Inflammatory macrophage treated with lipopolysaccharide for 4 hours (primary cell): Measurements from ENCODE around the gene FBN2.
A peak's percentile ranks its signal among the peaks of the same experiment; 100 is the strongest.

Experiments used
- DNase-seq: peaks from one replicate; pipeline ENCODE4 v3.0.0-alpha.2; 2020

FBN2 gene

GRCh38 chr5:128412145-128412930, 125.7 kb downstream of the FBN2 start:
- no peak for DNase-seq

- DNase-seq: no peak
Observed at GRCh38 chr5:128409166-128409800, 128.8 kb downstream of the FBN2 start.

GRCh38 chr5:128408622-128409021, 129.4 kb downstream of the FBN2 start:
- DNase-seq: no peak

GRCh38 chr5:128407944-128408343, 130.1 kb downstream of the FBN2 start:
- DNase-seq: no peak

GRCh38 chr5:128406803-128407202, 131.2 kb downstream of the FBN2 start:
- DNase-seq: no peak

GRCh38 chr5:128405159-128405558, 132.9 kb downstream of the FBN2 start:
- DNase-seq: no peak

GRCh38 chr5:128403333-128403732, 134.7 kb downstream of the FBN2 start:
- DNase-seq: no peak

- no peak for DNase-seq
Observed at GRCh38 chr5:128402506-128402905, 135.5 kb downstream of the FBN2 start.

GRCh38 chr5:128400766-128401165, 137.3 kb downstream of the FBN2 start:
- peak; percentile 47 for DNase-seq

GRCh38 chr5:128399111-128399510, 138.9 kb downstream of the FBN2 start:
- DNase-seq: no peak

GRCh38 chr5:128397876-128398275, 140.2 kb downstream of the FBN2 start:
- no peak for DNase-seq

- DNase-seq: no peak
Observed at GRCh38 chr5:128395073-128395472, 143.0 kb downstream of the FBN2 start.

GRCh38 chr5:128384068-128384467, 154.0 kb downstream of the FBN2 start:
- no peak for DNase-seq

- no peak for DNase-seq
Observed at GRCh38 chr5:128380337-128380736, 157.7 kb downstream of the FBN2 start.

GRCh38 chr5:128378632-128379031, 159.4 kb downstream of the FBN2 start:
- no peak for DNase-seq

GRCh38 chr5:128378196-128378595, 159.8 kb downstream of the FBN2 start:
- no peak for DNase-seq

- DNase-seq: no peak
Observed at GRCh38 chr5:128376577-128376976, 161.5 kb downstream of the FBN2 start.

GRCh38 chr5:128366147-128366546, 171.9 kb downstream of the FBN2 start:
- DNase-seq: no peak

- no peak for DNase-seq
Observed at GRCh38 chr5:128362370-128362769, 175.7 kb downstream of the FBN2 start.

- no peak for DNase-seq
Observed at GRCh38 chr5:128358826-128359225, 179.2 kb downstream of the FBN2 start.

GRCh38 chr5:128357226-128357625, 180.8 kb downstream of the FBN2 start:
- DNase-seq: no peak

GRCh38 chr5:128355961-128356360, 182.1 kb downstream of the FBN2 start:
- DNase-seq: no peak

- DNase-seq: no peak
Observed at GRCh38 chr5:128353441-128354107, 184.5 kb downstream of the FBN2 start.

GRCh38 chr5:128350705-128351104, 187.3 kb downstream of the FBN2 start:
- DNase-seq: no peak
